ENCODE measurements around the gene PUSL1. TPM values are rescaled to one million over a fixed set of nuclear protein-coding genes. Genes with fewer than 3 reads are reported as not detected.

PUSL1 gene
- total and polyA plus RNA-seq, 2 of the 13 experiments (the other 11 are each of a cell fraction or from before 2014, with no cell fraction given): 8.3 to 22.2 TPM

DNA sequence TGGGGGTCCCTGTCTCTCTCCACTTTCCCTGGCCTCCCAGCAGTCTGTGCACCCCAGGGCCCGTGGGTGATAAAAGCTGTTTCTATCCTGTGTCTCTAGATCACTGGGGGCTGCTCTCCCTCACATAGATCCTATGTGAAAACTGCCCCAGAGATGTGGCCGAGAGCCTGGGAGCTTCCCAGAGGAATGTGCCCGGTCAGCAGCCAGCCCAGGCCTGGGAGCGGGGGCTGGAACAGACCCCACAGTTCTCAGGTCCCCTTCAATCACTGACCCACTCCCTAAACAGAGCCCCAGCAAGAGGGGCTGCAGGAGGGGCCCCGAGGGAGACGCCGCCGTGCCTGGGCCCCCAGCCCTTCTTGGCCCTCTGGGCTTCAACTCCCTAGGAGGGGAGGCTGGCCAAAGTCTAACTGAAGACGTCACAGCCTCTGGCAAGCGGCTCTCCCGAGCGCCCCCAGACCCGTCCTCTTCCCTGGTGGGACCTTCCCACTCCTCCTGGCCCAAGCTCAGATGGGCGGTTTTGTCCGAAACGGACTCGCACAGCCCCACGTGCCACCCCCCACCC, 49.6 kb downstream of the PUSL1 start (continued):
- TF ChIP-seq FOSL1 (CRISPR knock-in tag; IDR thresholded peaks at IDR 0.05; ENCODE audit: borderline replicate concordance): no peak
- TF ChIP-seq POLR2A (IDR thresholded peaks at IDR 0.05; ENCODE audit: insufficient read depth in 1 of 2, low read depth in 2 of 2, low read length in 2 of 2): no peak
- TF ChIP-seq, protein P1, sequence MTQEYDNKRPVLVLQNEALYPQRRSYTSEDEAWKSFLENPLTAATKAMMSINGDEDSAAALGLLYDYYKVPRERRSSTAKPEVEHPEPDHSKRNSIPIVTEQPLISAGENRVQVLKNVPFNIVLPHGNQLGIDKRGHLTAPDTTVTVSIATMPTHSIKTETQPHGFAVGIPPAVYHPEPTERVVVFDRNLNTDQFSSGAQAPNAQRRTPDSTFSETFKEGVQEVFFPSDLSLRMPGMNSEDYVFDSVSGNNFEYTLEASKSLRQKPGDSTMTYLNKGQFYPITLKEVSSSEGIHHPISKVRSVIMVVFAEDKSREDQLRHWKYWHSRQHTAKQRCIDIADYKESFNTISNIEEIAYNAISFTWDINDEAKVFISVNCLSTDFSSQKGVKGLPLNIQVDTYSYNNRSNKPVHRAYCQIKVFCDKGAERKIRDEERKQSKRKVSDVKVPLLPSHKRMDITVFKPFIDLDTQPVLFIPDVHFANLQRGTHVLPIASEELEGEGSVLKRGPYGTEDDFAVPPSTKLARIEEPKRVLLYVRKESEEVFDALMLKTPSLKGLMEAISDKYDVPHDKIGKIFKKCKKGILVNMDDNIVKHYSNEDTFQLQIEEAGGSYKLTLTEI (CRISPR knock-in tag; conservative IDR thresholded peaks at IDR 0.05): no peak
- TF ChIP-seq, protein P2, sequence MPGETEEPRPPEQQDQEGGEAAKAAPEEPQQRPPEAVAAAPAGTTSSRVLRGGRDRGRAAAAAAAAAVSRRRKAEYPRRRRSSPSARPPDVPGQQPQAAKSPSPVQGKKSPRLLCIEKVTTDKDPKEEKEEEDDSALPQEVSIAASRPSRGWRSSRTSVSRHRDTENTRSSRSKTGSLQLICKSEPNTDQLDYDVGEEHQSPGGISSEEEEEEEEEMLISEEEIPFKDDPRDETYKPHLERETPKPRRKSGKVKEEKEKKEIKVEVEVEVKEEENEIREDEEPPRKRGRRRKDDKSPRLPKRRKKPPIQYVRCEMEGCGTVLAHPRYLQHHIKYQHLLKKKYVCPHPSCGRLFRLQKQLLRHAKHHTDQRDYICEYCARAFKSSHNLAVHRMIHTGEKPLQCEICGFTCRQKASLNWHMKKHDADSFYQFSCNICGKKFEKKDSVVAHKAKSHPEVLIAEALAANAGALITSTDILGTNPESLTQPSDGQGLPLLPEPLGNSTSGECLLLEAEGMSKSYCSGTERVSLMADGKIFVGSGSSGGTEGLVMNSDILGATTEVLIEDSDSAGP (CRISPR knock-in tag; IDR thresholded peaks at IDR 0.05; ENCODE audit: borderline replicate concordance): no peak
- no peak for TF ChIP-seq TEF (CRISPR knock-in tag; IDR thresholded peaks at IDR 0.05)
- no peak for TF ChIP-seq NR2F2 (IDR thresholded peaks at IDR 0.05; ENCODE audit: borderline replicate concordance, low read depth)
- no peak for TF ChIP-seq ZNF17 (CRISPR knock-in tag; IDR thresholded peaks at IDR 0.05)
- no peak for TF ChIP-seq SIN3A (IDR thresholded peaks at IDR 0.05; ENCODE audit: borderline replicate concordance, low read depth, low read length)
- no peak for TF ChIP-seq ZBTB38 (CRISPR knock-in tag; IDR thresholded peaks at IDR 0.05)
- no peak for TF ChIP-seq ZNF609 (CRISPR knock-in tag; IDR thresholded peaks at IDR 0.05; ENCODE audit: borderline replicate concordance)
- no peak for TF ChIP-seq ERF (CRISPR knock-in tag; IDR thresholded peaks at IDR 0.05)
- TF ChIP-seq ZNF720 (CRISPR knock-in tag; IDR thresholded peaks at IDR 0.05): no peak
- TF ChIP-seq, protein P3, sequence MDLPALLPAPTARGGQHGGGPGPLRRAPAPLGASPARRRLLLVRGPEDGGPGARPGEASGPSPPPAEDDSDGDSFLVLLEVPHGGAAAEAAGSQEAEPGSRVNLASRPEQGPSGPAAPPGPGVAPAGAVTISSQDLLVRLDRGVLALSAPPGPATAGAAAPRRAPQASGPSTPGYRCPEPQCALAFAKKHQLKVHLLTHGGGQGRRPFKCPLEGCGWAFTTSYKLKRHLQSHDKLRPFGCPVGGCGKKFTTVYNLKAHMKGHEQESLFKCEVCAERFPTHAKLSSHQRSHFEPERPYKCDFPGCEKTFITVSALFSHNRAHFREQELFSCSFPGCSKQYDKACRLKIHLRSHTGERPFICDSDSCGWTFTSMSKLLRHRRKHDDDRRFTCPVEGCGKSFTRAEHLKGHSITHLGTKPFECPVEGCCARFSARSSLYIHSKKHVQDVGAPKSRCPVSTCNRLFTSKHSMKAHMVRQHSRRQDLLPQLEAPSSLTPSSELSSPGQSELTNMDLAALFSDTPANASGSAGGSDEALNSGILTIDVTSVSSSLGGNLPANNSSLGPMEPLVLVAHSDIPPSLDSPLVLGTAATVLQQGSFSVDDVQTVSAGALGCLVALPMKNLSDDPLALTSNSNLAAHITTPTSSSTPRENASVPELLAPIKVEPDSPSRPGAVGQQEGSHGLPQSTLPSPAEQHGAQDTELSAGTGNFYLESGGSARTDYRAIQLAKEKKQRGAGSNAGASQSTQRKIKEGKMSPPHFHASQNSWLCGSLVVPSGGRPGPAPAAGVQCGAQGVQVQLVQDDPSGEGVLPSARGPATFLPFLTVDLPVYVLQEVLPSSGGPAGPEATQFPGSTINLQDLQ (CRISPR knock-in tag; IDR thresholded peaks at IDR 0.05): no peak
- no peak for TF ChIP-seq XBP1 (CRISPR knock-in tag; IDR thresholded peaks at IDR 0.05)
- no peak for TF ChIP-seq ARID2 (CRISPR knock-in tag; IDR thresholded peaks at IDR 0.05; ENCODE audit: borderline replicate concordance)
- TF ChIP-seq, protein P4, sequence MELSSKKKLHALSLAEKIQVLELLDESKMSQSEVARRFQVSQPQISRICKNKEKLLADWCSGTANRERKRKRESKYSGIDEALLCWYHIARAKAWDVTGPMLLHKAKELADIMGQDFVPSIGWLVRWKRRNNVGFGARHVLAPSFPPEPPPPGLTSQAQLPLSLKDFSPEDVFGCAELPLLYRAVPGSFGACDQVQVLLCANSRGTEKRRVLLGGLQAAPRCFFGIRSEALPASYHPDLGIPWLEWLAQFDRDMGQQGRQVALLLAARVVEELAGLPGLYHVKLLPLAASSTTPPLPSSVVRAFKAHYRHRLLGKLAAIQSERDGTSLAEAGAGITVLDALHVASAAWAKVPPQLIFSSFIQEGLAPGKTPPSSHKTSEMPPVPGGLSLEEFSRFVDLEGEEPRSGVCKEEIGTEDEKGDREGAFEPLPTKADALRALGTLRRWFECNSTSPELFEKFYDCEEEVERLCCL (CRISPR knock-in tag; IDR thresholded peaks at IDR 0.05; ENCODE audit: borderline replicate concordance): 0 out of 2 replicates have a peak, but pooled peaks have one; percentile 19
- TF ChIP-seq ZNF546 (CRISPR knock-in tag; conservative IDR thresholded peaks at IDR 0.05): no peak

All from HepG2 (cell line).